Neural crest cell (in vitro differentiated cells): Measurements from ENCODE around the gene BGLAP. TPM values are rescaled to one million over a fixed set of nuclear protein-coding genes. Genes with fewer than 3 reads are reported as not detected.

ENCODE experiments used
- DNase-seq: peaks from one replicate; pipeline ENCODE4 v3.0.0; 2021; ENCODE audit warnings: low read depth, mixed read lengths, low spot score
- H3K27ac Mint-ChIP-seq: one replicate; pipeline ENCODE4 v1.8.0; 2021; ENCODE audit warnings: mild to moderate bottlenecking, mixed read lengths; ENCODE audit not compliant: unreplicated experiment
- H3K27me3 Mint-ChIP-seq: 2 replicates; pipeline ENCODE4 v1.8.0; 2021; ENCODE audit warnings: low read depth, mild to moderate bottlenecking, mixed read lengths
- H3K36me3 Mint-ChIP-seq: 2 replicates; pipeline ENCODE4 v1.8.0; 2021; ENCODE audit warnings: low read depth, mild to moderate bottlenecking, mixed read lengths
- H3K4me1 Mint-ChIP-seq: 2 replicates; pipeline ENCODE4 v1.8.0; 2021; ENCODE audit warnings: mixed read lengths
- H3K4me3 Mint-ChIP-seq: one replicate; pipeline ENCODE4 v1.8.0; 2021; ENCODE audit warnings: mild to moderate bottlenecking, mixed read lengths
- H3K9me3 Mint-ChIP-seq: 2 replicates; pipeline ENCODE4 v1.8.0; 2021; ENCODE audit warnings: mixed read lengths
- total RNA-seq: library from RNA; stranded (reverse); gene quantifications from 2 replicates; pipeline ENCODE4 v1.2.1, GENCODE V29; 2021
- TF ChIP-seq, protein P1 (sequence below): fragments of 200-600 bp; sonication (generic); conservative IDR thresholded peaks from 2 replicates; pipeline ENCODE4 v1.5.0; 2021; ENCODE audit warnings: antibody characterized with exemption, mild to moderate bottlenecking

BGLAP gene
- total RNA-seq, 1 donor from 2014 or later: 3.0 TPM

DNA sequence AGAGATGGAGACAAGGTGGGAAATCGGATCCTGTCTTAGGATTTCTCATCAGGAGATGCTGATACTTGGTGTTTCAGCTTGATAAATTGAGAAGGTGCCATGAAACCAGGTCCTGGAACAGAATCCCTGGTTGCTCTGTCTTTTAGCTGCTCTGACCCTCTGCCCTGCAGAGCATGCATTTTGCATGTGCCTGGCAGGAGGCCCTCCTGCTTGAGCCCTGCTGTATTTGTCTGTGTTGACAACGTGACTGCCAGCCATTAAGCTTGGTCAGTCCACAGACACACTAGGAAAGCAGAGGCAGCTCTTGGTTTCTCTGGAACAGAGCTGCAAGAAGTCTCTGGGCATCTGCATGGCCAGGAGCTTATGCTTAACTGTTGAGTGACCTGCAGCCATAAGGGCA, 45.5 kb upstream of the BGLAP start:
- Mint-ChIP-seq H3K27me3 (no peaks in the 10 kb centered on the region), H3K36me3 (peaks cover 9% of the 10 kb centered on the region), H3K27ac (no peak overlapping the region), H3K4me1 (peaks cover 19% of the 10 kb centered on the region), H3K4me3 (no peak overlapping the region), H3K9me3 (no peaks in the 10 kb centered on the region)
- TF ChIP-seq, protein P1, sequence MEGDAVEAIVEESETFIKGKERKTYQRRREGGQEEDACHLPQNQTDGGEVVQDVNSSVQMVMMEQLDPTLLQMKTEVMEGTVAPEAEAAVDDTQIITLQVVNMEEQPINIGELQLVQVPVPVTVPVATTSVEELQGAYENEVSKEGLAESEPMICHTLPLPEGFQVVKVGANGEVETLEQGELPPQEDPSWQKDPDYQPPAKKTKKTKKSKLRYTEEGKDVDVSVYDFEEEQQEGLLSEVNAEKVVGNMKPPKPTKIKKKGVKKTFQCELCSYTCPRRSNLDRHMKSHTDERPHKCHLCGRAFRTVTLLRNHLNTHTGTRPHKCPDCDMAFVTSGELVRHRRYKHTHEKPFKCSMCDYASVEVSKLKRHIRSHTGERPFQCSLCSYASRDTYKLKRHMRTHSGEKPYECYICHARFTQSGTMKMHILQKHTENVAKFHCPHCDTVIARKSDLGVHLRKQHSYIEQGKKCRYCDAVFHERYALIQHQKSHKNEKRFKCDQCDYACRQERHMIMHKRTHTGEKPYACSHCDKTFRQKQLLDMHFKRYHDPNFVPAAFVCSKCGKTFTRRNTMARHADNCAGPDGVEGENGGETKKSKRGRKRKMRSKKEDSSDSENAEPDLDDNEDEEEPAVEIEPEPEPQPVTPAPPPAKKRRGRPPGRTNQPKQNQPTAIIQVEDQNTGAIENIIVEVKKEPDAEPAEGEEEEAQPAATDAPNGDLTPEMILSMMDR: no peak
- DNase-seq: no peak

DNA sequence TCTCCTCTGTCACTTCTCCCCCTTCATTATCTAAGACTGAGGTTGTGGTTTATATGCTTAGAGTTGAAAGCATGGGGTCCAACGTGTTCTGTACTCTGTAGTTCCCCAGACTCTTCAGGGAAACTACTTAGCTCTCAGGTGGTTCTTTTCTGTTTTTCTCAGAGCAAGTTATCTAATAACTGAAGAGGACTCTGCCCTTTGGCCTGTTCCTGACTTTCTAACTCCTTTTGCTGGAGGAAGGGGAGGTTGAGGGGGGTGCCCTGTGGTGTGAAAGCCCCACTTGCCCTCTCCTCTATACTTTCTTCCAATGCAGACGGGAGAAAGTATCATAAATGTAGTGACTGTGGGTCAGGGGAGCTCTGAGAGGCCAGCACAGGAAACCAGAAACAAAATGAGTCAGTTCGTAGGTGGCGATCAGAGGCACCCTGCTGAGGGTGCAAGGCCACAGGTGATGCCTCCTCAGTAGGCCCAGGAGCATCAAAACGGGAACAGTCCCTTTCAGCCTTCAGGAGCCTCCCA, 43.1 kb upstream of the BGLAP start:
- TF ChIP-seq, protein P1: no peak
- H3K27ac Mint-ChIP-seq: no peak overlapping the region

DNA sequence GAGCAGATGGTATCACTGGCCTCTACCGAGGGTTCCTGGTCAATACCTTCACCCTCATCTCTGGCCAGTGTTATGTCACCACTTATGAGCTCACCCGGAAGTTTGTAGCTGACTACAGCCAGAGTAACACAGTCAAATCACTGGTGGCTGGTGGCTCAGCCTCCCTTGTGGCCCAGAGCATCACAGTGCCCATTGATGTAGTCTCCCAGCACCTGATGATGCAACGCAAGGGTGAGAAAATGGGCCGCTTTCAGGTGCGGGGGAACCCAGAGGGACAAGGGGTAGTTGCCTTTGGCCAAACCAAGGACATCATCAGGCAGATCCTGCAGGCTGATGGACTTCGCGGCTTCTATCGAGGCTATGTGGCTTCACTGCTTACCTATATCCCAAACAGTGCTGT, 41.9 kb upstream of the BGLAP start:
- H3K27ac Mint-ChIP-seq: no peak overlapping the region
- H3K27me3 Mint-ChIP-seq: no peaks in the 10 kb centered on the region
- peaks cover 5% of the 10 kb centered on the region for H3K36me3 Mint-ChIP-seq
- H3K4me3 Mint-ChIP-seq: no peak overlapping the region
- H3K9me3 Mint-ChIP-seq: no peaks in the 10 kb centered on the region
- DNase-seq: no peak
- TF ChIP-seq, protein P1: no peak
- peaks cover 5% of the 10 kb centered on the region for H3K4me1 Mint-ChIP-seq

More for the DNA sequence above, 43.1 kb upstream of the BGLAP start:
- H3K36me3 Mint-ChIP-seq: peaks cover 6% of the 10 kb centered on the region
- peaks cover 13% of the 10 kb centered on the region for H3K4me1 Mint-ChIP-seq
- no peaks in the 10 kb centered on the region for H3K27me3 Mint-ChIP-seq
- H3K4me3 Mint-ChIP-seq: peak overlapping the region; percentile 57
- no peaks in the 10 kb centered on the region for H3K9me3 Mint-ChIP-seq
- no peak for DNase-seq

GRCh38 chr1:156203331-156203730, 38.7 kb upstream of the BGLAP start:
- Mint-ChIP-seq H3K4me1 (no peaks in the 10 kb centered on the region), H3K9me3 (no peaks in the 10 kb centered on the region), H3K36me3 (peaks cover 5% of the 10 kb centered on the region), H3K27me3 (no peaks in the 10 kb centered on the region), H3K27ac (no peak overlapping the region), H3K4me3 (no peak overlapping the region)
- TF ChIP-seq, protein P1: no peak
- no peak for DNase-seq

- Mint-ChIP-seq H3K9me3 (no peaks in the 10 kb centered on the region), H3K36me3 (no peaks in the 10 kb centered on the region), H3K4me3 (no peak overlapping the region), H3K27me3 (no peaks in the 10 kb centered on the region), H3K27ac (no peak overlapping the region), H3K4me1 (no peaks in the 10 kb centered on the region)
- TF ChIP-seq, protein P1: no peak
- DNase-seq: no peak
Observed at GRCh38 chr1:156204686-156205085, 37.3 kb upstream of the BGLAP start.

- H3K9me3 Mint-ChIP-seq: no peaks in the 10 kb centered on the region
- peaks cover 24% of the 10 kb centered on the region for H3K4me1 Mint-ChIP-seq
- H3K27ac Mint-ChIP-seq: no peak overlapping the region
- H3K36me3 Mint-ChIP-seq: peaks cover 4% of the 10 kb centered on the region
- DNase-seq: no peak
- TF ChIP-seq, protein P1: no peak
- peak overlapping the region; percentile 33 for H3K4me3 Mint-ChIP-seq
- H3K27me3 Mint-ChIP-seq: no peaks in the 10 kb centered on the region
Observed at GRCh38 chr1:156211243-156211642, 30.7 kb upstream of the BGLAP start.
